Omental fat pad (tissue), 4 donors: ENCODE measurements around the gene EIF4EBP2. TPM values are rescaled to one million over a fixed set of nuclear protein-coding genes. Genes with fewer than 3 reads are reported as not detected.

Experiments
- ATAC-seq: fragments of 150-250 bp; one replicate; pipeline ENCODE4 v1.9.1; 2016; ENCODE audit warnings: mild to moderate bottlenecking, moderate library complexity; ENCODE audit not compliant: low FRiP score
- DNase-seq: peaks from one replicate; pipeline ENCODE4 v3.0.0-alpha.2; 2019; ENCODE audit warnings: low spot score
- CTCF ChIP-seq, 3 donors: fragments of 450-650 bp; IDR thresholded peaks; one replicate each; pipeline ENCODE4 v1.5.1; 2016 to 2017; ENCODE audit warnings: antibody characterized with exemption in 3 of 3, mild to moderate bottlenecking in 3 of 3, moderate library complexity in 2 of 3
- total RNA-seq, 4 donors: library from RNA; depleted of rRNA; stranded (reverse); fragments of >200 nt; gene quantifications; one replicate each; pipeline ENCODE4 v1.1.0, GENCODE V29; 2016

Gene EIF4EBP2
- total RNA-seq, 4 donors from 2014 or later, result 104 to 195 (median 141) TPM

DNA sequence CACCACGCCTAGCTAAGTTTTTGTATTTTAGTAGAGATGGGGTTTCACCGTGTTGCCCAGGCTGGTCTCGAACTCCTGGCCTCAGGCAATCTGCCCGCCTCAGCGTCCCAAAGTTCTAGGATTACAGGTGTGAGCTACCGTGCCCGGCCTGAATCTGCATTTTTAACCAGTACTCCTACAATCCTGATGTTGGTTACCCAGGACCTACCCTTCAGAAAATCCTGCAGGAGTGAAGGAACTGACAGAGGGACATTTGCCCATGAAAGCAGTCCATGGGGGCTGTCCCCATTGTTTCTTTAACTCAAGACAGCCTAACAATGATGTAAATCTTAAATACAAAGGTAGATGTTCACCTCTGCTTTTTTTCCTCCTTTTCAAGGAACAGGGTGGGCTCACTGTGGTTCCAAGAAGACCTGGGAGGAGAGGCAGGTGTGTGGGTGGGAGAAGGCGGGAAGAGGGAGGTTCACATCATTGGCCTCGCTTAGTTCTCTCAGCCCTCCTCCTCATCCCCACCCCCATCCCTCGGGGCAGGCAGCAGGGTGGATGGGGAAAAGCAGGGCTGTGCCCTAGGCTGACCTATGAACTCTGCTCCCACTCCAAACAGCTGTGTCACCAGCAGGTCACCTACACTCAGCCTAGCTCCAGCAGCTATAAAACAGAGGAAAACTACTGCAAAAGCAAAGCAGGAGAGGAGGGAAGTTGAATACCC, 35.0 kb upstream of the EIF4EBP2 start:
- DNase-seq, result no peak
- ATAC-seq, result no peak
- TF ChIP-seq CTCF (IDR thresholded peaks at IDR 0.05), result no peak

GRCh38 chr10:70369498-70370018, 34.4 kb upstream of the EIF4EBP2 start:
- ATAC-seq (no peak), DNase-seq (no peak)
- TF ChIP-seq CTCF (IDR thresholded peaks at IDR 0.05), result no peak

GRCh38 chr10:70370766-70371165, 33.2 kb upstream of the EIF4EBP2 start:
- DNase-seq (no peak), ATAC-seq (no peak)
- no peak for TF ChIP-seq CTCF (IDR thresholded peaks at IDR 0.05)

DNA sequence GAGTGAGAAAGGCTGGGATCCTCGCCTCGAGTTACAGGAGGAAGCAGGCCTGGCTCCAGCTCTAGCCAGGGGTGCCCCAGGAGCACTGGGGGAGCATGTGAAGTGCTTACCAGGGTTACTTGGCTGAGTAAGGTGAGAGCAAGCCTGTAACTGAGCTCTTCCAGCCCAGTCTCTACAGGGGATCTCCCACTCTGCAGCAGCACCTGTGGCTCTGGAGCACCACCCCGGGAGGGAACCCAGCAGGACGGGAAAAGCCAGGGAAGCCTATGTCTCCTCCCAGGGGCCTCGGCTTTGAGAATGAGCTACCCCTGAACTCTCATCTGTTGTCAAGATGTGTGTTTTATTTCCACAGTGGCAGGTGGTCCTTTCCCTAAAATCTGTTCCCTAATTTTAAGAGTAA, 32.1 kb upstream of the EIF4EBP2 start:
- ATAC-seq (no peak), DNase-seq (no peak)
- no peak for TF ChIP-seq CTCF (IDR thresholded peaks at IDR 0.05)

- no peak for DNase-seq
- TF ChIP-seq CTCF (IDR thresholded peaks at IDR 0.05), result no peak
These were observed 28.9 kb upstream of the EIF4EBP2 start for GRCh38 chr10:70374775-70375614.

GRCh38 chr10:70376436-70377378, 27.2 kb upstream of the EIF4EBP2 start:
- no peak for TF ChIP-seq CTCF (IDR thresholded peaks at IDR 0.05)
- ATAC-seq (no peak), DNase-seq (no peak)

More at GRCh38 chr10:70374775-70375614, 28.9 kb upstream of the EIF4EBP2 start:
- ATAC-seq, result no peak
